Globus pallidus (tissue), 1 donor: ENCODE results near the gene HDAC4.

ENCODE experiments used
- DNase-seq: peaks from one replicate; pipeline ENCODE4 v3.0.0-alpha.2; 2015; ENCODE audit warnings: low spot score

HDAC4 gene

DNA sequence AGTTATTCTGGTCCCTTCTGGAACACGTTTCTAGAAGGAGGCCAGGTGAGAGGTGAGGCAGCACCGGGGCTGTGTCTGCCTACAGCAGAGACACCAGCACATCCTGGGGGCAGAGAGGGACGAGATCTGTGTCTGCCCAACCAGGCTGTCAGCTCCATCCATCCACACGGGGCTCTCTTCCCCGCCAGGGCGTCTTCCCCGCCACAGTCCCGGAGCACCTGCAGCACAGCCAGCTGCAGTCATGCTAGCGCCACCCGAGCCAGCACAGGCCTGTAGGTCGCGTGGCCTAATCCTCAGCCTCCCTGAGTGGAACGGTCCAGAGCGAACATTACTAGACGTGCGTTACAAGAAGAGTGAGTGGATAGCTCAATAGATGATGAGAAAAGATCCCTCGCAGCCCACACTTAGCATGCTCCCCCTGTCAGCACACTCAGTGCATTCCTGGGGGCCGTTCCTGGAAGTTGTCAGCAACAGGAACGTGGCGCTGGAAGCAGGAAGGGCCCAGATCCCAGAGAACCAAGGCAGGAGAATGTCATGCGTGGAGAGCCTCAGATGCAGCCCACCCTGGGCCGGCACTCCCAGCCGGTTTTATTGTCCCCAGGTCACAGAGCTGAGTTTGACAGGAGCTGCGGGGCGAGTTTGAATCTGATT lies 374.0 kb downstream of the HDAC4 start:
- no peak for DNase-seq

DNA sequence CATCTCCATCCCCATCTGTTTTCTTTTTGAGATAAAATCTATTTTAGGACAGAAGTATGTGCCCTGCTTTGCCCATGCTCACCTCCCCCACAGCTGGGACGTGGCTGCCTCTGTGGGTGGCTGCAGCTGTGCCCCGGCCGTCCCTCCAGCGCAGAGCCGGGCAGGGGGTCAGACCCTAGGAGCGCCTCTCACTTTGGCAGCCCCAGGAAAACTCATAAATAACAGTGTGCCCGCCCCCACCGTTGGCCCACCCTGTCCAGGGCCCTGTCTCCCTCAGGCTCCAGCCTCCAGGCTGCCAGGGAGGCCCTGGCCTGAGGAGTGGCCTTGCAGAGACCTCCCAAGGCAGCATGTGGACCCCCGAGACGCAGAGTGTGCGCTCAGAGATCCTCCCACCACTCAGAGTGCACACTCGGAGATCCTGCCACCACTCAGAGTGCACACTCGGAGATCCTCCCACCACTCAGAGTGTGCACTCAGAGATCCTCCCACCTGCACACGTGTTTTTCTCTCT lies 374.8 kb downstream of the HDAC4 start:
- no peak for DNase-seq

DNA sequence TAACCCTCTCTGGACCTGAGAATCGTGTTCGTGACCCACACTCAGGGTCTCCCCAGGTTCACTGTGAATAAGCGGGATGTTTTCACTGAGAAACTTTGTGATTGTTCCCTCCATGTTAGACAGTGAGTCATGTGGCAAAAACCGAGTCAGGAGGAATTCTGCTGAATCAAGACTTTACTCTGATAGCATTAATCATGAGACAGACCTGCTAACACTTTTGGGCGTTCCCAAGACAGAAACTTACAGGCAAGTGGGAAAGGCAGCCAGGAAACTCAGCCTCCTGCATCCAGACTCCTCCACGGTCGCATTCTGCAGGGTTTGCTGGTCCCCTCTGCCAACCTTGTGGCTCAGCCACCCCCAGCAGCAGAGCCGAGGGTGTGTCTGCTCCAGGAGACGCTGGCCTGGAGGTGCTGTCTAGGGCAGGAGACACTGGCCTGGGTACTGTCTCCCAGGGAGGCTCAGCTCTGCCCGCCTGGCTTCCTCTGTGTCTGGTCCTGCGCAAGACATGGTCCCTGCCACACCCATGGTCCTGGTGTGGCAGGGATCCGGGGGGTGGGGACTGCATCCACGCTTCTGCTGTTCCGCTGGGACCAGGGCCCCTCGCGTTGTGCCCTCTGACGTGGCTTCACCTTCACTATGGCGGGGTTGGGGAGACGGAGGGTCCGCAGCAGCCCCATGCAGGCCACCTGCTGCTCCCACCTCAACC lies 375.6 kb downstream of the HDAC4 start:
- no peak for DNase-seq

DNA sequence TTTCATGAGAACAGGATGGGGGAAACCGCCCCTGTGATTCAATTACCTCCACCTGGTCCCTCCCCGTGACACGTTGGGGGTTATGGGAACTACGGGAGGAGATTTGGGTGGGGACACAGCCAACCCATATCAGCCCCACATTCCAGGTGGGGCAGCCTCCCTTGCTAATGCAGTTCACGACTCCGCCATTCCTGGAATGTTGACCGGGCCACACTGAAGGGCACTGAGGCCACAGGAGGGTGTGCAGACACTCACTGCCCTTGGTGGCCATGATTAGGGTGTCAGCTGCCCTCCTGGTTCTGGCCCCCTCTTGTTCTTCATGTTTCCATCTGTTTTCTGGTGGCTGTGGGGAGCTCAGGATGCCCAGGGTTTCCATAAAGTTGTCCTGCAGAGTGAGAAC lies 376.6 kb downstream of the HDAC4 start:
- DNase-seq: no peak

DNA sequence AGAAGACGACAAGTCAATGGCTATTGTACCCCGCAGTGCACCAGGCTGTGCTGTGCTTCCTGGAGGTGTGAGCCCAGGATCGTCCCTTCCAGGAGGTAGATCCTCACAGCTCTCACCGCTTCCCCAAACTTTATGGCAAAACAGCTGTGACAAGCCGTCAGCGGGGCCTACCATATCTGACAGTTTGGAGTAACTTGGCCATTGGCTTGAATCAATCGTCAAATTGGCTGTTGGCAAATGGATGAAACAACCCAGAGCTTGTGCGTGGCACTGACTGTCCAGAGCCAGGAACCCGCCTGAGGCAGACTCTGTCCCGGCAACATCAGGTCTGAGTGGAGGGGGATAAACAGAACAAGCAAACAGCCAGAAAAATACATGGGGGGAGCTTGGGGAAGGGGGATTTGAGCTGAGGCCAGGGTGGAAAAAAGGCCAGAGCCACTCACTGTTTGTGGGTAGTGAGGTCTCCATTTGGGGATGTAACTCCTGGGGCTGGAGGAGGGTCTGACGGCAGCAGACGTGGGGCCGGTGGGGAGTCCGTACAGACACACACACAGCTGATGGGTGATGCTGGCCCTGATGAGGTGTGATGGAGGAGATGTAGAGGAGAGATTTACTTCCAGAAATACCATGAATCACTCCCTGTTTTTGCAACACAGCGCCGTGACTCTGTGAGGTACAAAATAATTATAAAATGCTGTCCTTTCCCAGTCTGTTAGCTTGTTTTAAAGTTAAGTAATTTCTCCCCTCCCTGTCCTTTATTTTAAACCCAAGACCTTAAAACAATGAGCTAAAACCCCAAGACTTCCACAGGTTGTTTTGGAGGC lies 378.2 kb downstream of the HDAC4 start:
- DNase-seq: no peak

DNA sequence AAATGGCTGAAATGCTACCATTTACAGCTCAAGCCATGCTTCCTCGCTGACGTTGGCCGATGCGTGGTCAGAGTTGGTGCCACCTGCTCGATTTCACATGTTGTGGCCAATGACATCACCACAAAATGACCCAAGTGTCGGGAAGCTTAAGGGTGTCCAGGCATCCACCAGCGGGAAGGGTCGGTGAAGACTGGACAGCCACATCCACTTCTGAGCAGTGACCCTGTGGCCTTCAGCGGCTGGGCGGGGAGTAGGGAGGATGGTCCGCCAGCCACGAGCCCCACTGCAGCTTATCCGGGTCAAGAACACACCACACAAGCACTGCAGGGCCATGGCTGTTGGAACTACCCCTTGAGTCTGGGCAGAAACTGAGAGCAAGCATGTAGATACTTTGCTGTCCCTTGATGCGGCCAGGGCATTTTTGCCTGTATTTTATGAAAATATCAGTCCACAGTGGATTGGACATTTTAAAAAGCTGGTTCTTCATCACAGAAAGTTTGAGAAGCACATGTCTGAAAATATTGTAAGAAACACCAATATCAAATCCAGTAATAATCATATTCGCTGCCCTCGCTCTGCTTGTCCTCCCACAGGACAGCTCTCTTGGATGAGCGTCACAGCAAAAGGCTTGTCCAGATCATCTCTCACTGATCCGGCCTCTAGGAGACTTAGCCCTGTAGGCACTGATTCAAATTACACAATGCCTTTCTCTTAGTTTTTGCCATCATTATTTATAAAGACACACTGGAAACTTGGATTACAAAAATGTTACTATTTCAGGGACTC lies 379.0 kb downstream of the HDAC4 start:
- no peak for DNase-seq

DNA sequence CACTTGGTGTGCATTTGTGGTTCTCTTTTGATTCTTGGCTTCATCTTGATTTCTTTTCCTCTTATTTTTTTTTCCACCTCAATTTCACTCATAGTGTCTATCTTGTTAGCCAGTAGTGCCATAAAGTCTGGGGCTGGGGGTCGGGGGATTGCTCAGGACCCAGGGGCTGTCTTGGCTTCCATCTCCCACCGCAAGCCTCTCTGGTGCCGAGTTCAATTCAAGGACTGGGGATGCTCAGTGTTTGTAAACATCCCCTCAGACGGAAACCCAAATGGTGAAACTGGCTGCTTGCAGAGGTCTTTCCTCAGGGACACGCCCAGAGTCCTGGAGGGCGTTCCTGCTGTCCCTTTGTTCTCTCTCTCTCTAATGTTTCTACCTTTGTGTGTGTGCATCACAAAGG lies 379.6 kb downstream of the HDAC4 start:
- no peak for DNase-seq

DNA sequence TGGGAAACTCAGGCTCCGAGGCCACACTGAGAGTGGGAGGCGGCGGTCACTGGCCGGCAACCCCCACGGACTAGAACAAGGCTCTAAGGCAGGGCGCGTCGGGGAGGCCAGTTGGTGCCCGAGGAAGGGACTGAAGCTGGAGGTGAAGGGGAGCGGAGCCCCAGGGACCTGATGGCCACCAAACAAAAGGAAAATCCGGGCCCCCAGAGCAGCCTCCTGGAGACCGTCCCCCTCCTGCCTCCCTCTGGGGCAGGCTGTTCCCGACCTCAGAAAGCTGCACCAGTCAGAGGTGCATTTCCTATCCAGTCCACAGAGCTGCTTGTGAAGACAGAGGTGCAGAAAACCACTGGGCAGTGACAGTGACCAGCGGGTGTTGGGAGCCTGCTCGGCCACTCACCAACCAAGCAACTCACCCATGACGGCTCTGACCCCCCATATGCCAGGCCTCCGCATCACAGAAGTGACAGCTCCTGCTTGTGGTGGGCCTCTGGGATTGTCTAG lies 380.2 kb downstream of the HDAC4 start:
- DNase-seq: no peak

DNA sequence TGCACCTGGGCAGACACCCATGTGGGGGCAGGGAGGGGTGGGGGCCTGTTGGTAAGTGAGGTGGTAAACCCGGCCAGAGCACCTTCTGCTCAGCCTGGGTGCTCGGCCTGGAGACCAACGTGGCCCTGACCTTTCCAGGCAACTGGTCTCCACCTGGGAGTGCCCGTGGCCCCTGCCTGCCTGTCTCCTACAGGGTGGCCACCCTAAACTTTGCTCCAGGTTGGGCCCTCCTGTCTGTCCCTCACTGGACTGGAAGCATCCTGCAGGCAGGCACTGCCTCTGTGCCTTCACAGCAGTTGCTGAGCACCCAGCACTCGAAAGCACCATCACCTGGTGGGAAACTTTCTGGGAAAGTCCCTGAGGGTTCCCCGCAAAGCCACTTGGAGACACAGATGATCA lies 381.6 kb downstream of the HDAC4 start:
- DNase-seq: no peak

DNA sequence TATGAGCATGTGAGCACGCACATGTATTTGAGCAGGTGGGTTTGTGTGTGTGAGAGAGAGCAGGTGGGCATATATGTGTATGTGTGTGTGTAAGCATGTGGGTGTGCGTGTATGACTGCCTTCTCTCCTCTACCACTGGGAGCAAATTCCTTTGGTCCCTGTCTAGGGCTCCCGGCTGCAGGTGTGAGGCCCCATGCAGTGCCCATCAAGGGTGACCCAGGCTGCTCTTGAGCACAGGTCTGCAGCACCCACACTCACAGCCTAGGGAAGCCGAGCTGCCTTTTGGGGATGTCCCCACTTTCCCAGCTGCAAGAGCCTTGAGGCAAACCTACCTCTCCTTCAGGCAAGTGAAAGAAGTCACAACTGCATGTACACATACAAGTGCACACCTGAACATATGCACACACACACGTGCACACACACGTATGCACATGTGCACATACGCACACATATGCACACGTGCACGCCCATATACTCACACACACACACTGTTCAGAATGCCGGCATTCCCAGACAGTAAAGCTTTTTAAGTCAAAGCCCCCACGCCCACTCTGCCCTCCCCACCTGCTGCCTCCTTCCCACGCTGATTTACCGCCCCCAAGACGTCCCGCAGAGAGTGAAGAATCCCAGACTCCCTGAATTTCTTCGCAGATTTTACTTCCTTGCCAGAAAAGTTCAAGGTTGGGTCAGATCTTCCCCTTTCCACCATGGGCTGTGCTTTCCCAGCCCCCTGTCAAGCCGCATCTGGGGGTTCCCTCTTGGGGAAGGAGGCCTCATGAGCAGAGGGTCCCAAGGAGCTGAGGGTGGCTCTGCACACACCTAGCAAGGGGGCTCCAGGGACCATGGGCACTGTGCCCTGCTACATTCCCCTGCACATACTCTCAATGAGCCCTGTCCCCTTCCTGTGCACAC lies 382.3 kb downstream of the HDAC4 start:
- no peak for DNase-seq

DNA sequence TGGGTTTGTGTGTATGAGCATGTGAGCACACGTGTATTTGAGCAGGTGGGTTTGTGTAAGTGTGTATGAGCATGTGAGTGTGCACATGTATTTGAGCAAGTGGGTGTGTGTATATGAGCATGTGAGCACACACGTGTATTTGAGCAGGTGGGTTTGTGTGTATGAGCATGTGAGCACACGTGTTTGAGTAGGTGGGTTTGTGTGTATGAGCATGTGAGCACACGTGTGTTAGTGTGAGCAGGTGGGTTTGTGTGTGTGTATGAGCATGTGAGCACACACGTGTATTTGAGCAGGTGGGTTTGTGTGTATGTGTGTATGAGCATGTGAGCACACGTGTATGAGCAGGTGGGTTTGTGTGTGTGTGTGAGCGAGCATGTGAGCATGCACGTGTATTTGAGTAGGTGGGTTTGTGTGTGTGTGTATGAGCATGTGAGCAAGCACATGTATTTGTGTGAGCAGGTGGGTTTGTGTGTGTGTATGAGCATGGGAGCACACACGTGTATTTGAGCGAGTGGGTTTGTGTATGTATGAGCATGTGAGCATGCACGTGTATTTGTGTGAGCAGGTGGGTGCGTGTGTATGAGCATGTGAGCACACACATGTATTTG lies 383.2 kb downstream of the HDAC4 start:
- no peak for DNase-seq

DNA sequence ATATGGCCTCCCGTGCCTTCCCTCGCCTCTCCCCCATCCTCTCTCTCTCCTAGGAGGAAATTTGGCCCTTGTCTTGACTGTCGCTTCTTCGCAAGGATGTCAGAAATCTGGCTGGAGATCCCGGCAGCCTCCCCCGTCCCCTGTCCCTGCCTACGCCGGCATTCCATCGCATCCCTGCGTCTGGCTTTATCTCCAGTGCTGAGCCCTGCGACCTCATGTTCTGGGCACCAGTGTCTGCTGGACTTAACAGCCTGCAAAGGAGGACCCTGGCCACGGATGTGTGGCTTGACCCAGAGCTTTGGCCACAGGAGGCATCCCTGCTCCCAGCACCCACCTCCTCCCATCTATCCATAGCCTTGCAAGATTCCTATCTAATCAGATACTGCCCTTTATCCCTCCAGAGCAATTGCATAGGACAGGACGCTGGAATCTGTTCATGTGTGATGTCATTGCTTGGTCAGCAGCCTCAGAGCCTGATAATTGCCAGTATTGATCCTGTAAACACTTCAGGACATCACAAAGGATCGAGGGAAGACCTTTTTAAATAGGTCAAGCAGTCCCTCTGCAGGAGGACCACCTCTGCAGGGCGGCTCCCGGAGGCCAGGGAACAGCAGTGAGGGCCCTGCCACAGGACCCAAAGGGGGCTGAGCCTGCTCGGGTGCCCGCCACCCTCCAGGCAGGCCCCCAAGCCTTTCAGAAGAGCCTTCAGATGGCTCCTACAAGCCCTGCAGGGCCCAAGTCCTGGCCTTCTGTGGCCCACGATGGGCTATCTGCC lies 384.7 kb downstream of the HDAC4 start:
- no peak for DNase-seq

DNA sequence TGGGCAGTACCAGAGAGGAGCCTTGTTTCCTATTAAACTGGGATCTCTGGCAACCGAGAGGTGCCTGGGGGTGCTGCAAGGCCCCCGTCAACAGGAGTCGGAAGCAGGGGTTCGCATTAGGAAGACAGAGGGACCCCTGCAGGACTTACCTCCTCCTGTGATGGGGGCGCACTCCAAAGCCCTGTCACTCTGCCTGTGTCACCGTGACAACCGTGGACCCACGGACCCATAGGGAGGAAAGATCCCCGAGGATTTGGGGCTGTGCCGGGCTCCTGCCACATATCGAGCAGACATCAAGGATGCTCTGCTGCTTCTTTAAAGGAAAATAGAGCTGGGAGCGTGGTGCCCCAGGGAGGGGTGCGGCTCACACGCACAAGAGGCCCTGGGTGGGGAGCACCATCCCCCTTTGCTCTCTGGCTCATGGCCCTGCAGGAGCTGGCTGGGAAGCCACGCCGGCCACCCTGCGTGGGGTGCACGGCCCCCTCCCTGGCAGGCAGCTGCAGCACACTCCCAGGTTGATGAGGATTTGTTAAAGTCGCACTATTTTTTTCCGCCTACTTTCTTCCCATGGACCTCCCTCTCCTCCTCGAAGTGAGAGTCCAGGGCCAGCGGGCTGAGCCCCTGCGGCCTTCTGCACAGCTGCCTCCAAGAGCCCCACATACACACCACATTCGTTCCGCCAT lies 385.5 kb downstream of the HDAC4 start:
- DNase-seq: no peak

DNA sequence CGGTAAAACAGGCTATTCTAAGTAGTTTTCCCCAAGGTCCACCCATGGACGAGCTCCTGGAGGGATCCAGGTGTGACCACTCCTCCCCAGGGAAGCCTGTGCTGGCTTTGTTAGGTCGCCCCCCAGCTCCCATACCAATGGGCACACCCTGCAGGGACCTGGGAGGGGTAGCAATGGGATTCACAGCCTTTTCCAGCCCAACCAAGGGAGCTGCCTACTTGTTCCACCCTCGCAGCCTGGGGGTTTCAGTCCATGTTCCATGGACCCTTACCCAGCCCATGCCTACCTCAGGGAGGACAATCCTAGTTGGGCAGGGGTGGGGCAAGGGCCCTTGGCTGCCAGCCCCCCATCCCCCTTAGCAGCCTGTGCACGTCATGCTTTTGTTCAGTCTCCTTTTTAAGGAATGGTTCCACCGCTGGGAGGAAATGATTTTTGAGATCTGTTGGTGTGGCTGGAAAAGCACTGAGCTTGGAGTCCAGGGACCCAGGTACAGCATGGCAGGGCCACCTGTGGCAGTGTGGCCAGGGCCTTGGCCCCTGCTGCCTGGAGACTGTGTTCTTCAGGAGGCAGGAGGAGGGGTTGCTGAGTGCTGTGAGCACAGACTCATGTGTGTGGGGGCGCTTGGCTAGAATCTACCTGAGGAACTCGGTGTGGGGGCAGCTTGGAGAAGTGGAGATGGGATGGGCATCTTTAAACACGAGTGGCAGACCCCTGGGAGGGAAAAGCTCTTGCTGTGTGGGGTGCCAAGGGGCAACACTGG lies 386.2 kb downstream of the HDAC4 start:
- DNase-seq: no peak

DNA sequence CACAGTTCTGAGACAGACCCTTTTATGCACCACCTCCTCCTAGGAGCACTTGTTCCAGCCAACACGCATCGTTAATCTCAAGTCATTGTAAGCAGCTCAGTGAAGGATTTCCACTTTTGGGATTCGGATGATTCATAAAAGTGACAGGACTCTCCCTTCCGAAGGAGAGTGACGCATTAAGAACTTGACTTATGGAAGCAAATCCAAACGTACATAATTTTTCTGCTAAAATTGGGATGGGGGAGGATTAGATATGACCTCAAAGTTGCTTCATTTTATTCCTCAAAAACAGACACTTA lies 387.2 kb downstream of the HDAC4 start:
- DNase-seq: no peak

DNA sequence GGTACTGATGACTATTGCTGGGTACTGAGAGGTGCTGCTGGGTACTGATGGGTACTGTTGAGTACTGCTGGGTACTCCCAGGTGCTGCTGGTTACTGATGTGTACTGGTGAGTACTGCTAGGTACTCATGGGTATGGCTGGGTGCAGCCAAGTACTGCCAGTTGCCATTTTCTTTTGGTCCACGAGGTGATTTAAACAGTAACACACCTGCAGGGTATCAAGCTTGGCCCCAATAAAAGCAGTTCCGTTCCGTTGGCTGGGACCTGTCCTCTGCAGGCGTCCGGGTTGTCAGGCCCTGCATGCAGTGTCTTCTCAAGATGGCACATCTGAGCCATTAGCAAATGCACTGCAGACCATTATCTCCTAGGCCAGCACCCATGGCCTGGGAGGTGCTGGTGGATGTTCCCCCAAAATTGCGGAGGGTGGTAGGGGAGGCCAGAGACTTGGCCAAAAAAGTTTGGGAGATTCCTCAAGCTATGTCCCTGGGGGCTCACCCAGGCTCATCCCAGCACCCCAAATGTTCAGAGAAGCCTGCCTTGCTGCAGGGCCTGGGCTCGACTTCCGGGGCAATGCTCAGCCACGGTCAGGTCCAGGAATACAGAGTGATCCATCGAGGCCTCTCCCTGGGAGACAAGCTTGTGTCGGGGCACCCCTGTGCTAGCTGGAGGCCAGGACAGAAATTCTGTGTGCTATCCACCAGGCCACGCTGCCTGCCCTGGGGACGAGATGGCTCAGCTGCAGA lies 387.7 kb downstream of the HDAC4 start:
- DNase-seq: no peak

DNA sequence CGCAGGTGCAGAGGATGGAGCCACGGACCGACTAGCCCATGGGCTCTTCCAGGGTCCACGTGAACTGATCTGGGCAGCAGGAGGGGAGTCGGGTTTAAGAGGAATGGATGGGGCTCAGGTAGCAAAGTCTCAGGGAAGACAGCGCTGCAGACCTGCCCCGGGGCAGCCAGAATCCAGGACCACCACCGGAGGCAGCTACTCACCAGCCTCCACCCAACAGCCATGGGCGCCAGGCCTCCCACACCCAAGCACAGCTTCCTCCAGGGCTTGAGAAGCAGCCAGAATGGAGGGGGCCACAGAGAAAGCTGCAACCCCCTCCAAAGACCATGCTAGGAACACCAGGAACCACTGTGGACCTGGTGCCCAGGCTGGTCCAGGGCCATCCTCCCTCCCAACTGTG lies 388.6 kb downstream of the HDAC4 start:
- DNase-seq: no peak

DNA sequence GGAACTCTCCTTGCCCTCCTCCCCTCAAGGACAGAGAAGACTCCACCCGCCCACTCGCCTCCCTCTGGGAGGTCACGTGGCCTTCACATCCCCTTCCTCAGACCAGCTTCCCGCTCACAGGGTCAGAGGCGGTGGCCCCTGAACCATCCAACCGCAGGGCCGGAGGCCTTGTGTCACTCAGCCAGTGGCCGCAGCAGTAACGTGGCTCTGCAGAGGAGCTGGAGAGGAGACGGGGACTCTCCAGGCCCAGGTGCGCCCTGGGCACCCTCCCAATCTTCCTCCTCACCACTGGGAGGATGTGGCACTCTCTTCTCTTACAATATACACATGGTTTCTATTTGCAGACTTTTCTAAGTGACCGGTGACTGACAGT lies 391.2 kb downstream of the HDAC4 start:
- no peak for DNase-seq
